PC-3 (cell line): ENCODE results near the gene MIPOL1. TPM values are rescaled to one million over a fixed set of nuclear protein-coding genes. Genes with fewer than 3 reads are reported as not detected.
"Not testable (repeated sequence)": the region's sequence is repeated elsewhere in the genome, so short reads cannot be mapped to it uniquely, and the experiment has no call there.

ENCODE experiments used
- ATAC-seq: fragments of 200-7000 bp; cut with Tn5 transposase; 2 replicates; pipeline ENCODE4 v1.9.1; 2020; ENCODE audit warnings: mild to moderate bottlenecking, moderate library complexity
- BruUV-seq: library from RNA; stranded (reverse); fragments of 400-500 nt; replicated peaks from 2 replicates; lab custom pipeline; 2021; lab: Mats Ljungman, UMichigan
- CTCF ChIA-PET: fragments of 300-600 bp; sonication (Branson Sonifier 250); formaldehyde crosslinking; loops from one replicate; lab custom pipeline; 2022; ENCODE audit warnings: antibody characterized with exemption; lab: Charles Lee
- POLR2A ChIA-PET: fragments of 300-600 bp; sonication (Branson Sonifier 250); formaldehyde crosslinking; loops from one replicate; lab custom pipeline; 2022; ENCODE audit warnings: antibody characterized with exemption; ENCODE audit not compliant: unreplicated experiment; lab: Charles Lee
- DNase-seq: peaks from one replicate; pipeline ENCODE4 v3.0.0-alpha.2; 2015
- H2AFZ ChIP-seq: fragments of 300-600 bp; sonication (generic); 2 replicates; pipeline ENCODE4 v1.6.0; 2016; ENCODE audit warnings: antibody characterized with exemption, low read length
- H3F3A ChIP-seq: fragments of 300-600 bp; sonication (generic); one replicate; pipeline ENCODE4 v1.6.0; 2017; ENCODE audit warnings: antibody characterized with exemption, low read length, control low read depth, mild to moderate bottlenecking; ENCODE audit not compliant: unreplicated experiment
- H3K27ac ChIP-seq: fragments of 300-600 bp; sonication (generic); 2 replicates; pipeline ENCODE4 v1.5.1; 2016; ENCODE audit warnings: mild to moderate bottlenecking, low read length
- H3K27me3 ChIP-seq: fragments of 300-600 bp; sonication (generic); 2 replicates; pipeline ENCODE4 v1.6.1; 2016; ENCODE audit warnings: low read length, mixed read lengths
- H3K36me3 ChIP-seq: fragments of 300-600 bp; sonication (generic); 2 replicates; pipeline ENCODE4 v1.6.1; 2016; ENCODE audit warnings: low read depth, mixed run types, low read length, mixed read lengths
- H3K4me1 ChIP-seq: fragments of 300-600 bp; sonication (generic); 2 replicates; pipeline ENCODE4 v1.5.1; 2016; ENCODE audit warnings: low read length; ENCODE audit not compliant: insufficient read depth
- H3K4me2 ChIP-seq: fragments of 300-600 bp; sonication (generic); 2 replicates; pipeline ENCODE4 v1.6.0; 2016; ENCODE audit warnings: low read length
- H3K4me3 ChIP-seq: fragments of 300-600 bp; sonication (generic); 2 replicates; pipeline ENCODE4 v1.5.1; 2016; ENCODE audit warnings: mild to moderate bottlenecking, low read length, mixed read lengths
- H3K79me2 ChIP-seq: fragments of 300-600 bp; sonication (generic); 2 replicates; pipeline ENCODE4 v1.6.1; 2017; ENCODE audit warnings: low read length, mixed read lengths
- H3K9ac ChIP-seq: fragments of 300-600 bp; sonication (generic); 2 replicates; pipeline ENCODE4 v1.6.0; 2016; ENCODE audit warnings: mild to moderate bottlenecking, low read length
- H3K9me2 ChIP-seq: fragments of 300-600 bp; sonication (generic); replicated peaks from 2 replicates; pipeline ENCODE4 v1.6.1; 2016; ENCODE audit warnings: mixed run types, low read length, mixed read lengths
- H3K9me3 ChIP-seq: fragments of 300-600 bp; sonication (generic); 2 replicates; pipeline ENCODE4 v1.6.1; 2016; ENCODE audit warnings: low read length, mixed read lengths
- H4K20me1 ChIP-seq: fragments of 300-600 bp; sonication (generic); 2 replicates; pipeline ENCODE4 v1.6.1; 2016; ENCODE audit warnings: low read length, mixed read lengths
- CTCF ChIP-seq: fragments of 300-600 bp; sonication (generic); conservative IDR thresholded peaks from 2 replicates; pipeline ENCODE4 v1.5.1; 2017; ENCODE audit warnings: antibody characterized with exemption, low read depth, mild to moderate bottlenecking, low read length
- EZH2 ChIP-seq: fragments of 300-600 bp; sonication (generic); IDR thresholded peaks from one replicate; pipeline ENCODE4 v1.6.1; 2017; ENCODE audit warnings: antibody characterized with exemption, mild to moderate bottlenecking, low read length; ENCODE audit not compliant: unreplicated experiment
- EZH2phosphoT487 ChIP-seq: fragments of 300-600 bp; sonication (generic); IDR thresholded peaks from 2 replicates; pipeline ENCODE4 v1.6.1; 2018; ENCODE audit warnings: mild to moderate bottlenecking, antibody characterized with exemption, low read length, borderline replicate concordance
- intact Hi-C: fragments of 100-400 bp; cut with micrococcal nuclease; formaldehyde crosslinking; loops from 2 replicates; pipeline ENCODE4 v1.9.0; 2023
- total RNA-seq: library from RNA; depleted of rRNA; stranded (reverse); fragments of >200 nt; gene quantifications from 2 replicates; pipeline ENCODE4 v1.2.3, GENCODE V29; 2014

Gene MIPOL1
- total RNA-seq, 1 experiment from 2014 or later = 22.5 TPM

GRCh38 chr14:37230551-37231194 lies 32.9 kb downstream of the MIPOL1 start:
- Histone ChIP-seq H4K20me1 (no peaks in the 10 kb centered on the region), H3F3A (no peaks in the 10 kb centered on the region), H2AFZ (no peak overlapping the region), H3K27me3 (no peaks in the 10 kb centered on the region), H3K9me2 (no peaks in the 10 kb centered on the region), H3K4me1 (no peaks in the 10 kb centered on the region), H3K4me3 (no peak overlapping the region), H3K4me2 (no peak overlapping the region), H3K9me3 (no peaks in the 10 kb centered on the region), H3K79me2 (no peaks in the 10 kb centered on the region), H3K9ac (no peak overlapping the region), H3K36me3 (no peaks in the 10 kb centered on the region), H3K27ac (no peak overlapping the region)
- intact Hi-C loops = loop anchor here (2.0 to 10.0 kb wide), 4 partner anchors 58 to 642 kb away; partner anchors contain the start of gene SLC25A21
- DNase-seq (peak; percentile 89), ATAC-seq (peak; percentile 80)
- BruUV-seq = no TSS peak
- POLR2A ChIA-PET = interaction anchor here (0.5 to 0.8 kb wide), 3 partner anchors 31 to 390 kb away, joined by 3 to 4 read pairs (median 3); no protein-coding TSS in a partner anchor
- TF ChIP-seq EZH2 = no peak
- peak; percentile 93 for TF ChIP-seq CTCF
- CTCF ChIA-PET = interaction anchor here (0.6 to 1.3 kb wide), 10 partner anchors 8 to 611 kb away, joined by 3 to 9 read pairs (median 4); partner anchors contain the start of gene MIPOL1

GRCh38 chr14:37232907-37233481 lies 35.3 kb downstream of the MIPOL1 start:
- 0 out of 2 replicates have a peak, but pooled peaks cover 8% of the 10 kb centered on the region for H3K79me2 ChIP-seq
- peak; percentile 92 for TF ChIP-seq CTCF
- TF ChIP-seq EZH2 = no peak
- H4K20me1 ChIP-seq = no peaks in the 10 kb centered on the region
- ATAC-seq = peak; percentile 81
- DNase-seq = peak; percentile 89
- no peaks in the 10 kb centered on the region for H3K9me3 ChIP-seq
- H3K4me2 ChIP-seq = no peak overlapping the region
- no peak overlapping the region for H3K27ac ChIP-seq
- no TSS peak for BruUV-seq
- no peaks in the 10 kb centered on the region for H3K4me1 ChIP-seq
- intact Hi-C loops = loop anchor here (1.0 to 10.0 kb wide), 5 partner anchors 30 to 639 kb away; no protein-coding TSS in a partner anchor
- no peaks in the 10 kb centered on the region for H3K27me3 ChIP-seq
- ChIA-PET CTCF (interaction anchor here (0.5 to 1.3 kb wide), 12 partner anchors 17 to 680 kb away, joined by 3 to 11 read pairs (median 4); partner anchors contain the start of genes FOXA1, MIPOL1 and SLC25A21), POLR2A (interaction anchor here (0.6 to 0.7 kb wide), 2 partner anchors 74 to 168 kb away, joined by 4 to 5 read pairs; no protein-coding TSS in a partner anchor)
- H3K36me3 ChIP-seq = no peaks in the 10 kb centered on the region
- H3F3A ChIP-seq = no peaks in the 10 kb centered on the region
- no peak overlapping the region for H3K4me3 ChIP-seq
- no peak overlapping the region for H3K9ac ChIP-seq
- H2AFZ ChIP-seq = no peak overlapping the region
- no peaks in the 10 kb centered on the region for H3K9me2 ChIP-seq

- BruUV-seq = no TSS peak
- Histone ChIP-seq H3K36me3 (no peaks in the 10 kb centered on the region), H3K4me2 (no peak overlapping the region), H3K9ac (no peak overlapping the region), H3K4me1 (no peaks in the 10 kb centered on the region), H3K27me3 (no peaks in the 10 kb centered on the region), H3K79me2 (0 out of 2 replicates have a peak, but pooled peaks cover 8% of the 10 kb centered on the region), H2AFZ (no peak overlapping the region), H3K9me3 (no peaks in the 10 kb centered on the region), H3K27ac (no peak overlapping the region), H3K9me2 (no peaks in the 10 kb centered on the region), H3K4me3 (no peak overlapping the region), H3F3A (no peaks in the 10 kb centered on the region), H4K20me1 (no peaks in the 10 kb centered on the region)
- DNase-seq (no peak), ATAC-seq (no peak)
- TF ChIP-seq EZH2 (no peak), CTCF (no peak), EZH2phosphoT487 (no peak)
- ChIA-PET CTCF (no interaction called here), POLR2A (no interaction called here)
- intact Hi-C loops = loop anchor here (5.0 to 10.0 kb wide), 3 partner anchors 289 to 638 kb away; no protein-coding TSS in a partner anchor
These were observed 36.5 kb downstream of the MIPOL1 start for GRCh38 chr14:37234222-37234621.

GRCh38 chr14:37236044-37236443 lies 38.3 kb downstream of the MIPOL1 start:
- H3K36me3 ChIP-seq, BruUV-seq, H3K4me2 ChIP-seq, H3K79me2 ChIP-seq, H3K27ac ChIP-seq, H3K9me2 ChIP-seq, H3K27me3 ChIP-seq, H3K4me1 ChIP-seq, H3K4me3 ChIP-seq, POLR2A ChIA-PET, H2AFZ ChIP-seq, H3K9ac ChIP-seq, H4K20me1 ChIP-seq, H3K9me3 ChIP-seq, H3F3A ChIP-seq: not testable (repeated sequence)
- ATAC-seq (peak; percentile 32), DNase-seq (peak; percentile 80)
- intact Hi-C loops = loop anchor here (10.0 kb wide), 1 partner anchor 291 kb away; no protein-coding TSS in a partner anchor
- CTCF ChIA-PET = interaction anchor here (0.5 to 0.7 kb wide), 2 partner anchors 64 to 492 kb away, joined by 3 read pairs; partner anchors contain the start of gene SLC25A21
